Lung microvascular endothelial cell (primary cell): ENCODE results near the gene SOBP. TPM values are rescaled to one million over a fixed set of nuclear protein-coding genes. Genes with fewer than 3 reads are reported as not detected.

Source experiments
- total RNA-seq: library from RNA; depleted of rRNA; stranded (reverse); fragments of >200 nt; gene quantifications from 2 replicates; pipeline ENCODE4 v1.2.1, GENCODE V29; 2014

SOBP gene
- total RNA-seq, 1 donor from 2014 or later: 0.20 TPM

Other genes starting within 250 kb of the SOBP start
- gene PDSS2, start 30.6 kb upstream of the SOBP start, total RNA-seq: 4.1 and 4.8 TPM in 2 replicates